GM12892 (cell line): ENCODE data around the gene SYNPO.

Experiments used
- DNase-seq: peaks from one replicate; pipeline ENCODE4 v3.0.0; 2011; ENCODE audit not compliant: insufficient read length
- FAIRE-seq: peaks from 2 replicates; lab custom pipeline; 2011; peaks lifted over from hg19 to GRCh38; lab: Jason Lieb, UNC
- POLR2A ChIP-seq: IDR thresholded peaks from 2 replicates; pipeline ENCODE4 v1.6.1; 2011; ENCODE audit warnings: low read depth, low read length, control low read depth
- POLR2AphosphoS5 ChIP-seq: IDR thresholded peaks from 2 replicates; pipeline ENCODE4 v1.6.1; 2011; ENCODE audit warnings: low read depth, low read length, control low read depth
- TAF1 ChIP-seq: IDR thresholded peaks from 2 replicates; pipeline ENCODE4 v1.6.1; 2011; ENCODE audit warnings: low read depth, mild to moderate bottlenecking, control low read depth, low read length, borderline replicate concordance

SYNPO gene

GRCh38 chr5:150639377-150639692, 1.1 kb upstream of the SYNPO start:
- DNase-seq (no peak), FAIRE-seq (no peak)
- no peak for TF ChIP-seq POLR2AphosphoS5
- no peak for TF ChIP-seq TAF1
- no peak for TF ChIP-seq POLR2A

- no peak for DNase-seq
- no peak for FAIRE-seq
- TF ChIP-seq POLR2AphosphoS5 (no peak), TAF1 (no peak), POLR2A (no peak)
Measured at GRCh38 chr5:150639751-150640150, 709 bp upstream of the SYNPO start.

DNA sequence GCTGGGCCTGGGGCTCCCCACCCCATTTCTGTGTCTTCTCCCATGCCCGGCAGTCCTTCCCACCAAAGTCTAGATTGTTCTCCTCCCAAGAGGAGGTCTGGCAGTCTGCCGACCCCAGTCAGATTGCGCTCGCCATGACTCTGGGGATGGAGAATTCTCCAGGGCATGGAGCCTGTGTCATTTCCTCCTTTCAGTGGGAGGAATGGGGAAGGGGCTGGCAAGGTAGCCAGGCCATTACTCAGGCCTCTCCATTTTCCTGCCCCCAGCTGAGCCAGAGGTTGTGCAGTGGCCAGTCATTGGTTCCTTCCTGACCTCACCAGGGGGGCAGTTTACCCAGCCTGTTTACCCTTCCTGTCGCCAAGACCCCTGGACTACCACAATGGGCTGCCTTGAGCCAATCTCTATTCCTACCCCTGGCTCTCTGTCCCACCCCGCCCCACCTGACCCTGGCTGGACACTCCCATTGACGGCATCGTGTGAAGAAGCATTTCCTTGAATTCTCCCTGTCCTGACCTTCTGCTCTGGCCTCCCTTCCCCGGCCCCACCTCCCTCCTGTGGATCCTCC, 628 bp downstream of the SYNPO start:
- no peak for TF ChIP-seq POLR2A
- TF ChIP-seq TAF1, result no peak
- no peak for TF ChIP-seq POLR2AphosphoS5
- no peak for FAIRE-seq

DNA sequence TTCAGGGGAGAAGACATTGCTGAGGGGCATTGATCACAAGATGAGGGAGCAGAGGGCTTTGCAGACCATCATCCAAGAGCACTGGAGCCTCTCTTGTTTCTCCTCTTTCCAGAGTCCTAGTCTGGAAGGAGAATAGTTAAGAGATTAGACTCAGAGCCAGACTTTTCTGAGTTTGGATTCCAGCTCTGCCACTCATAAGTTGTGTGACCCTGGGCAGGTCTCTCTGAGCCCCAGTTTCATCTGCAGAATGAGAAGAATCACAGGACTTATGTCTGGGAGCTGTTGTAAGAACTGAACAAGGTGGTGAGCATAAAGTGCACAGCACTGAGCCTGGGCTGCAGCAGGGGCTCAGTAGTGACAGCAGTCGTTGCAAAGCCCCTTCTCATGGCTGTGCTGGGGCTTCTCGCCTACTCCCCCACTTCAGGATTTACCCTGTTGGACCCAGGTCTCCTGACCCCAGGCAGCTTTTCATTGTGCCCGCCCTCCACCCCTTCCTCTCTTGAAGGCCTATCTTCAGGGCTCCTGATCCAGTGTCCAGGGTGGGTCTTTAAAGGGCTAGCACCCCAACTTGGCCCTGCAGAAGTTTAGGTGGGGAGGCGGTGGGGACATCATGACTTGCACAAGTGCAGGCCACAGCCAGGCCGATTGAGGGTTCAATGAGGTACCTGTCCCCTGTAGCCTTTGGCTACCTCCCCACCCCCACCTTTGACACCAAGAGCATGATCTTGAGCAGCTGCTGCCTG, 1.5 kb downstream of the SYNPO start:
- FAIRE-seq (no peak), DNase-seq (no peak)
- TF ChIP-seq TAF1 (no peak), POLR2A (no peak), POLR2AphosphoS5 (no peak)

More for the DNA sequence above, 628 bp downstream of the SYNPO start:
- no peak for DNase-seq

DNA sequence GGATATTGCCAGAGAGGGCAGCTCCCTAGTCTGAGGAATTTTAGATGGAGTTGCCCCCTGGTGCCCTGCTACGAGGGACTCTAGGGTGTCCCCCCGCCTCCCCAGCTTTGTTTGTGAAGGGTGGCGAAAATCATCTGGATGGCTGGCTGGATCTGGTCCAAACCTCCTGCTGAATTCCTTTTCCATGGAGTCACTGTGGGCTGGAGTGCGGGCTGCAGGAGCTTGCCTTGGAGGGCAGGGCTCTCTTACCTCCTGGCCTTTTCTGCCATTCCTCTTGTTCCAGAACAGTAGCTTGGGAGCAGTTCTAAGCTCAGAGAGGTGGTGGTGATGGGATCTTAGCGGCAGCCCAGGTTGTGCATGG, 2.1 kb downstream of the SYNPO start:
- DNase-seq (no peak), FAIRE-seq (no peak)
- TF ChIP-seq TAF1, result no peak

GRCh38 chr5:150642991-150643710, 2.7 kb downstream of the SYNPO start:
- no peak for FAIRE-seq
- no peak for TF ChIP-seq POLR2AphosphoS5
- no peak for TF ChIP-seq POLR2A
- no peak for TF ChIP-seq TAF1

DNA sequence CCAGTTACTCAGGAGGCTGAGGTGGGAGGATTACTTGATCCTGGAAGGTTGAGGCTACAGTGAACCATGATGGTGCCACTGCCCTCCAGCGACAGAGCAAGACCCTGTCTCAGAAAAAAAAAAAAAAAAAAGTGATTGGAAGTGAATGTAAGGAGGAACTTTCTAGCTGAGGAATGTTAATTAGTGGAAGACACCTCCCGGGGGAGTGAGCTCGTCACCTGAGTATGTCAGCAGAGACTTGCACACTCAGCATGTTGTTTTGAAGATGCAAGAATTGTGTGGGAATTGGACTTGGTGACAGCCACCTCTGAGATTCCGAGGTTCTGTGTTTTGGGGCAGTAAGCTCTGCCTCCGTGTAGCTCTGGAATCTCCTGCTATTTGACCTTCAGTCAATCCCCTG, 3.6 kb downstream of the SYNPO start:
- no peak for FAIRE-seq
- TF ChIP-seq POLR2AphosphoS5 (no peak), TAF1 (no peak), POLR2A (no peak)
- no peak for DNase-seq

More at GRCh38 chr5:150642991-150643710, 2.7 kb downstream of the SYNPO start:
- no peak for DNase-seq

GRCh38 chr5:150644514-150644913, 4.1 kb downstream of the SYNPO start:
- no peak for TF ChIP-seq TAF1
- TF ChIP-seq POLR2AphosphoS5, result no peak
- TF ChIP-seq POLR2A, result no peak
- FAIRE-seq, result no peak
- no peak for DNase-seq

GRCh38 chr5:150645070-150645700, 4.7 kb downstream of the SYNPO start:
- TF ChIP-seq POLR2AphosphoS5, result no peak
- TF ChIP-seq TAF1, result no peak
- TF ChIP-seq POLR2A, result no peak
- DNase-seq (no peak), FAIRE-seq (no peak)

DNA sequence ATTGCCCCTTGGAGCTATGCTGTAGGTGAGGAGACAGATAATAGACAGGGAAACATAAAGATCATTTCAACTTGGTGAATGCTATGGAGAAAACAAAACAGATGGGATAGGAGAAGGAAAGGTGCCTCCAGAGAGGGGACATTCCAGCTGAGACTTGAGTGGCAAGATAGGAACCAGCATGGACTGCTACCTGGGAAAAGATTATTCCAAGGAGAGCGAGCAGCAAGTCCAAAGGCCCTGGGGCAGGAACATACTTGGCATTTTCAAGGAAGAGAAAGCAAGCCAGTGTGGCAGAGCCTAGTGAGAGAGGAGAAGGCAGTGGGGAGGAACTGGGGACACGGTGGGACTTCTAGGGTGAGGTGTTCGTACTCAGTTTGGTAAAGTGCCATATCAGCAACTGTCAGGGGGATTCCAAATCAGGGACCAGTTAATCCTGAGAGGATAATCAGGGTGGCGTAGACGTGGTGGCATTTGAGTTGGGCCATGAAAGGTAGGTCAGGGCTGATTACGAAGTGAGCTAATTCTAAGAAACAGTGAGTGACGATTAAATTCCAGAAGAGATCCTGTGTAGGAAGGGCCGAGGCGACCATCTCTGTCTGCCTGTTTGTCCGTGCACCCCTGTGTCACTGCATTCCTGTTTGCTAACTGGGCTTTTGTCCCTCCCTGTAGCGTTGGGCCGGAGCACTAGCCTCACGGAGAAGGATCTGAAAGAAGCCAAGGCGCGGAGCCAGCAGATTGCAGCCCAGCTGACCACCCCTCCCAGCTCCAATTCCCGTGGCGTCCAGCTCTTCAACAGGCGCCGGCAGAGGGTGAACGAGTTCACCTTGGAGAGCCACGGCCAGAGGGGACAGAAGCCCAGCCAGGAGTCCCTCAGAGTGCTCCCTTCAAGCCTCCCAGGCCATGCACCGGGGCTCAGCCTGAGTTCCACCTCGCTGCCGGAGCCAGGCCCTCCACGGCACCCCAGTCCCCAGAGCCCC, 7.1 kb downstream of the SYNPO start:
- DNase-seq (no peak), FAIRE-seq (no peak)
- TF ChIP-seq POLR2A (no peak), TAF1 (no peak), POLR2AphosphoS5 (no peak)

DNA sequence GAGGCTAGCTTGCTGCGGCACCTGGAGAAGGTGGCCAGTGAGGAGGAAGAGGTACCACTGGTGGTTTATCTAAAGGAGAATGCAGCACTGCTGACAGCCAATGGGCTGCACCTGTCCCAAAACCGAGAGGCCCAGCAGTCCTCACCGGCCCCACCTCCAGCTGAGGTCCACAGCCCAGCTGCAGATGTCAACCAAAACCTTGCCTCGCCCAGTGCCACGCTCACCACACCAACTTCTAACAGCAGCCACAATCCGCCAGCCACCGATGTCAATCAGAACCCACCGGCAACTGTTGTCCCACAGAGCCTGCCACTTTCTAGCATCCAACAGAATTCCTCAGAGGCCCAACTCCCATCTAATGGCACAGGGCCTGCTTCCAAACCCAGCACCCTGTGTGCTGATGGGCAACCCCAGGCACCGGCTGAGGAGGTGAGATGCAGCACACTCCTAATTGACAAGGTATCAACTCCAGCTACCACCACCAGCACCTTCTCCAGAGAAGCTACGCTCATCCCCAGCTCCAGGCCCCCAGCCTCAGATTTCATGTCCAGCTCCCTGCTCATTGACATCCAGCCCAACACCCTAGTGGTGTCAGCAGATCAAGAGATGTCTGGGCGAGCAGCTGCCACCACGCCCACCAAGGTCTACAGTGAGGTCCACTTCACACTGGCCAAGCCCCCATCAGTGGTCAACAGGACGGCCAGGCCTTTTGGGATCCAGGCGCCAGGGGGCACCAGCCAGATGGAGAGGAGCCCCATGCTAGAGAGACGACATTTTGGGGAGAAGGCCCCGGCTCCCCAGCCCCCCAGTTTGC, 8.0 kb downstream of the SYNPO start:
- TF ChIP-seq POLR2A (no peak), TAF1 (no peak), POLR2AphosphoS5 (no peak)
- no peak for DNase-seq
- FAIRE-seq, result no peak
